ENCODE results near the gene DHRS7C.

Gene DHRS7C

GRCh38 chr17:9790889-9791876 lies at the start of gene DHRS7C:
DHRS7C (minus strand) TSS chr17:9791592; CDS start chr17:9791284, 308 bp downstream.
- peak; percentile 34 for DNase-seq

- no peak for DNase-seq
These were observed 48.0 kb upstream of the DHRS7C start for GRCh38 chr17:9839433-9839832.

GRCh38 chr17:9837551-9838471 lies 46.4 kb upstream of the DHRS7C start:
- no peak for DNase-seq

- no peak for DNase-seq
These were observed 42.5 kb upstream of the DHRS7C start for GRCh38 chr17:9833922-9834321.

- DNase-seq = no peak
These were observed 39.3 kb upstream of the DHRS7C start for GRCh38 chr17:9830711-9831110.

GRCh38 chr17:9829343-9829742 lies 38.0 kb upstream of the DHRS7C start:
- no peak for DNase-seq

- DNase-seq = no peak
These were observed 37.2 kb upstream of the DHRS7C start for GRCh38 chr17:9828296-9829295.

GRCh38 chr17:9825641-9826150 lies 34.3 kb upstream of the DHRS7C start, which contains the start of gene GLP2R:
GLP2R (plus strand) TSS chr17:9825924; CDS start chr17:9826064, 140 bp downstream.
- no peak for DNase-seq

- DNase-seq = no peak
These were observed 33.5 kb upstream of the DHRS7C start for GRCh38 chr17:9824797-9825338.

- peak; percentile 22 for DNase-seq
These were observed 32.7 kb upstream of the DHRS7C start for GRCh38 chr17:9824094-9824493.

GRCh38 chr17:9821921-9822320 lies 30.5 kb upstream of the DHRS7C start, which contains the start of gene GSG1L2:
GSG1L2 (minus strand) TSS chr17:9822079; CDS start chr17:9822071, 8 bp downstream.
- DNase-seq = peak; percentile 96

- DNase-seq = no peak
These were observed 29.1 kb upstream of the DHRS7C start for GRCh38 chr17:9820448-9820847.

- no peak for DNase-seq
These were observed 27.4 kb upstream of the DHRS7C start for GRCh38 chr17:9818760-9819159.

GRCh38 chr17:9817086-9817485 lies 25.7 kb upstream of the DHRS7C start:
- peak; percentile 67 for DNase-seq

- no peak for DNase-seq
These were observed 25.1 kb upstream of the DHRS7C start for GRCh38 chr17:9816472-9816871.

- no peak for DNase-seq
These were observed 23.0 kb upstream of the DHRS7C start for GRCh38 chr17:9814337-9814945.

- no peak for DNase-seq
These were observed 21.8 kb upstream of the DHRS7C start for GRCh38 chr17:9813166-9813565.

GRCh38 chr17:9811537-9811936 lies 20.1 kb upstream of the DHRS7C start:
- DNase-seq = no peak

GRCh38 chr17:9811086-9811485 lies 19.7 kb upstream of the DHRS7C start:
- DNase-seq = no peak

GRCh38 chr17:9810100-9810949 lies 18.9 kb upstream of the DHRS7C start:
- DNase-seq = no peak

Measured in NCI-H82 (cell line).